Prostate gland (tissue), 2 donors: ENCODE results near the gene CDCA7.

Source experiments
- CTCF ChIP-seq, 4 experiments: fragments of 200-600 bp in 2 of 4; fragments of 450-650 bp in 2 of 4; sonication (generic) in 2 of 4; IDR thresholded peaks; 1 replicate in 3 of 4; 2 replicates in 1 of 4; pipeline ENCODE4 v1.5.1; 2016 to 2019; ENCODE audit warnings: antibody characterized with exemption in 4 of 4, mild to moderate bottlenecking in 2 of 4, moderate library complexity in 2 of 4
- POLR2AphosphoS5 ChIP-seq: sonication (generic); formaldehyde crosslinking; IDR thresholded peaks from one replicate; pipeline ENCODE4 v1.6.1; 2017; ENCODE audit warnings: antibody characterized with exemption

- TF ChIP-seq CTCF (IDR thresholded peaks at IDR 0.05) (peak in 2 of 4 experiments; percentile 33 to 34), POLR2AphosphoS5 (no peak)
Measured at GRCh38 chr2:173354582-173355131, at the start of gene CDCA7.
